ENCODE data around the gene NOP56.

- no peak for TF ChIP-seq YBX1 (IDR thresholded peaks at IDR 0.05)
- TF ChIP-seq CTCF (IDR thresholded peaks at IDR 0.05 in 2 of 3, conservative IDR thresholded peaks at IDR 0.05 in 1 of 3; ENCODE audit: insufficient read depth in 2 of 3, low read depth in 1 of 3, low read length in 3 of 3), result peak in 1 of 3 experiments; percentile 25; a peak in 2 of 6 replicates
- TF ChIP-seq TCF7L2 (IDR thresholded peaks at IDR 0.05; ENCODE audit: low read depth, low read length), result no peak
Observed at GRCh38 chr20:2699775-2700413, 47.5 kb downstream of the NOP56 start.

Measured in K562 (cell line).